GM04504 (cell line): ENCODE data around the gene KCNK5.

Experiments
- DNase-seq: peaks from one replicate; pipeline ENCODE4 v3.0.0-alpha.2; 2012; ENCODE audit warnings: low read depth

KCNK5 gene

DNA sequence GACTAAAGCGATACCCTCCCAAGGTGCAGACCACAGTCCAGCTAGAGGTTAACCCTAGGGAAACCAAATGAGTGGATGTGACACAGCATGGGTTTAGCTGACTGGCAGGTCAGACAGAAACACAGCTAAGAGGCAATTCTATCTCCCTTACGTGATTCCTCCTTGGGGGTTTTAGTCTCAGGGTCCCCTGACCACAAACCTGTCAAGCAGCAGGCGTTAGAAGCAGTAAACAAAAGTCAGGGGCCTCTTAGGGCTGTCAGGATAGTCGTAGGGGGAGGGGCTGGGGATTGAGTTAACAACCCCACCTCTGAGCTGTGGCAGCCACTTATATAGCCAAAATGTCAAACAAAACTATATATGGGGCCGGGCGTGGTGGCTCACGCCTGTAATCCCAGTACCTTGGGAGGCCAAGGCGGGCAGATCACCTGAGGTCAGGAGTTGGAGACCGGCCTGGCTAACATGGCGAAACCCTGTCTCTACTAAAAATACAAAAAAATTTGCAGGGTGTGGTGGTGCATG is 13.6 kb downstream of the KCNK5 start:
- DNase-seq: no peak

DNA sequence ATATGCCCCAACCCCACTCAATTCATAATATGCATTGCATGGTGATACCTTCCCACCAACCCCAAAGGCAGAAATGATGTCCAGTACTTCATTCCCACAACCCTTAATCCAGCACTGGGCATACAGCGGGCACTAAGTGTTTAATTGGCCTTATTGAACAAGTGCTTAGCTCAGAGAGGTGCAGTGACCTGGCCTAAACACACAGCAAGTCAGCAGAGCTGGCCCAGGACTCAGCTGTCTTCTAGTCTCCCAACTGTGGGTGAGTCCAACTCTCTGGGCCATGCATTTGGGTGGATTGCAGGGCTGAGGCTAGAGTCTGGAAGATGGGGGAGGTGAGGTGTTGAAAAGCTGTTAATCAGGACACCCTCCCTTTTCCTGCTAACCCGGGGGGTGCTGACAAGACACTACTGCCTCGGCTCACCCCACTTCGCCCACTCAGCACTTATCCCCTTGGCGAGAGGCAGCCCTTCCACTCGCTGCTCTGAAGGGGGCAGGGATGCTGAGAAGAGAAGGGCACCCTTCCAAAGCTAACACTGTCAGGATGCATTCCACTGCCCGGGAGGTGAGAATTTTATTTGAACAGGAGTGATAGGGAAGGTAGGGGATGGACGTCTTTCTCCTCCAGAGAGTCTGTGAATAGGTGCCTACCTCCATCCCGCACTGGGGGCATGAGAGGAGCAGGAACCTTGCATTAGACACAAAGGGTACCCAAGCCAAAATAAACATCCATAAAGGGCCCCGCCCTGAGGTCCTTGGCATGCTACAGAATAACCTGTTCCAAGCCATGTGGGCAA is 14.2 kb downstream of the KCNK5 start:
- no peak for DNase-seq

DNA sequence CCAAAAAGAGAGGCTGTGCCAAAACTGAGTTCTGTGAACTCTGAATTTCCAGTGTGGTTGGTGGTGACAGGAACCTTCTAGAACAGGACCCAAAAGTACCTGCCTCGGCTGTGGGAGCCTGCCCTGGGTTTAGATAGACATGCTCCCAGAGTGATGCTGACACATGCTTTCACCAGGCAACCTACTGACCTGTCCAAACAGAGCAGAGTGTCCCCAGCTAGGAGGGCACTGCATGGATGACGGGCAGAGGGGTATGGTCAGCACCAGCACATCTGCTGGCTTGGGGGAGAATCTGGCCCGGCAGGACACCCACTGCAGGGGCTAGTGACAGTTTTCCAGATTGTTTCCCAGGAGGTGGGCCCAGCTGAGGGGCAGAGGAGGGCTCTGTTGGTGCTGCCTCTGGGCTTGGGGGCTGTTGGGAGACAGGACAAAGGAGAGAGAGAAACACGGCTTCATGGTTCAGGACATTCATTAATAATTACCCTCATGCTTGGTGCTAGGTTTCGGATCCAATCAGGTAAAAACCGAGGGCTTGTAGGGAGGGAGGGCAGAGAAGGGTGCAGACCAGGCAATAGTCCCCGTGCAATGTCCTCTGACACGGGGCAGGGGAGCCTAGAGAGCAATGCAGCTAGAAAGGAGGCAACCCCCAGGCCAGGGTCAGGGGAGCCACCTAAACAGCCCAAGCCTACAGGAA is 15.0 kb downstream of the KCNK5 start:
- no peak for DNase-seq

DNA sequence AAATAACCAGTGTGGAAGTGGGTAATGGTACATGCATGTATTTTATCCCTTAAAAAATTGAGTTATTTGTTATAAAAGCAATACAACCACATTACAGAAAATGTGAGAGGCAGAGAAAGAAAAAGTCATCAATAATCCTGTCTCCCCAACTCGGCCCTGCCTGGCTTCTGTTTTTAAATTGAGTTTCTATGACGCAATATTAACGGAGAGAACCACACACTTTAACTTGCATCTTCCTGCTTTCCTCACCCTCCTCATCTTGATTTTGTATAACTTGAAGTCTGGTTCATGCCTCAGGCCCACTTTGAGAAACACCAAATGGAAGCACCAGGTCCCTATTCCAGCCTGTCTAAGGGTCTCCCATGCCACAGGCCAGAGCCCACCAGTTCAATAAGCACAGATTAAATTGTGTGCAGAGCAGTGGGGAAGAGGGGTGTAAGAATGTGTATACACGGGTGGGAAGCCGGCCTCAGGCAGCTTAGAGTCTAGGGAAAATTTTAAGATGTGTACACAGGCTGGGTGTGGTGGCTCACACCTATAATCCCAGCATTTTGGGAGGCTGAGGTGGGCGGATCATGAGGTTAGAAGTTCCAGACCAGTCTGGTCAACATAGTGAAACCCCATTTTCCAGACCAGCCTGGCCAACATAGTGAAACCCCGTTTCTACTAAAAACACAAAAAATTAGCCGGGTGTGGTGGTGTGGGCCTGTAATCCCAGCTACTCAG is 15.9 kb downstream of the KCNK5 start:
- DNase-seq: no peak

DNA sequence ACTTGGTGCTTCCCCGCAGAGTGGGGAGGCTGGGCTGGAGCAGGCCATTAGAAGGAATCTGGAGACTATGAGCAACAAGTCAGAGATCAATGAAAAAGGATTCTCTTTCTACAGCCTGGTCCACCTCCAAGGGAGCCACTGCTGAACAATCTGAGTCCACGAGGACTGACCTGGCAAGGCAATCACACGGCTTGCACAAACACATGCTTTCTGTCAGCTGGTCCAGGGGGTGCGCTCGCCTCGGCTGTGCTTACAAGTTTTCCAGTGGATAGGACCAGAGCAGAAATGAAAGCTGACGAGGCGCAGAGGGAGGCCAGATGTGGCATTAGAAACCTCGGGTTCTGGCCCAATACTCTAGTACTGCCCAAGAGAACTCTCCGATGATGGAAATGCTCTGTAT is 18.1 kb downstream of the KCNK5 start:
- no peak for DNase-seq

DNA sequence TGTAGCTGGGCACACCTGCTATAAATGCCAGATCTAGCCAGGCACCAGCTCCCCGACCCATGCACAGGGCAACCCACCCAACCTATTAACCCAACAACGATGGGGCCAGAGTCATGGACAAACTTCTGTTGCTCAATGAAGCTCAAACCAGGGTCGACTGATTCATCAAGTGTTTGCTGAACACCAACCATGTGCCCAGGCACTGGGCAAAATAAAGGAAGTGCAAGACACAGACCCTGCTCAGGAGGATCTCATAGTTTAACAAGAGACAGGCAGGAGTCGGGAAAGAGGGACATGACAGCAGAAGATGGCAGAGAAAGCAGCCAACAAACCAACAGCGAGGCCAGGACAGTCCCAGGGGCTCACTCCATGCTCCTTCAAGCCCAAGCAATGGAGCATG is 18.8 kb downstream of the KCNK5 start:
- no peak for DNase-seq

DNA sequence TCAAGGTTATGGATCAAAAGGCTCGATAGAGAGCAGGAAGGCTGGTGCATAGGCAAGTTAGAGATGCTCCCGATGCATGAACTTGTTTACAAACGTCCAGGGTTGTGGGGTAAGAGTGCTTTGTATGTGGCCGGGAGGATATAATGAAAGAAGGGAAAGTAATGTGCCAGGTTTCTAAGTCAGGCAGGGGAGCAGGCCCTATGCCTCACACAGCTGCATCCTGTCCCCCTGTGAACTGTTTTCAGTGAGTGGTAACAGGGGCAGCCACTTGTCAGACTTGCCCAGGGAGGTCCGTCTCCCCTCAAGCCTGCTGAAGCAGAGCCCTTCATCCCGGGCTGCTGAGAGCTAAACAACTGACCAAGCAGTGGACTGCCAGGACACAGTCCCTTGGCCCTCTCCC is 19.4 kb downstream of the KCNK5 start:
- DNase-seq: no peak

DNA sequence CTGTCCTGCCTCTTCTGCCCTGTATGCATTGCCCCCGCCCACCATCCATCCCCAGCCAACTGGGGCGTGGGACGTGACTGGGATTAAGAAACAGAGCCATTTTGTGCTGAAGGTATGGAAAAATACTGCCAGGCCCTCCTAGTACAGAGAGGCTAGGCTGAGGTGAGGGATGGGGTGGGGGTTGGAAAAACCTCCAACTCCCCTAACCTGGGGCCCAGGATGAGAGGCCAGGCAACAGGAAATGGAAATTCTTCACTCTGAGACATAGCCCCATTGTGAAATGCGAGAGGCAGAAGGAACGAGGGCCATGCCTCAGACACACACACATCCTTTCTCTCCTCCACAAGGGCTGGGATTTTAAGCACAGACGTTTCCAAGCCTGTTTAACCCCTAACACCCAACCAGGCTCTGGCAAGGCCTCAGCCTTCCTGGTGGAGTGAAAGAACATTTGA is 19.9 kb downstream of the KCNK5 start:
- no peak for DNase-seq

DNA sequence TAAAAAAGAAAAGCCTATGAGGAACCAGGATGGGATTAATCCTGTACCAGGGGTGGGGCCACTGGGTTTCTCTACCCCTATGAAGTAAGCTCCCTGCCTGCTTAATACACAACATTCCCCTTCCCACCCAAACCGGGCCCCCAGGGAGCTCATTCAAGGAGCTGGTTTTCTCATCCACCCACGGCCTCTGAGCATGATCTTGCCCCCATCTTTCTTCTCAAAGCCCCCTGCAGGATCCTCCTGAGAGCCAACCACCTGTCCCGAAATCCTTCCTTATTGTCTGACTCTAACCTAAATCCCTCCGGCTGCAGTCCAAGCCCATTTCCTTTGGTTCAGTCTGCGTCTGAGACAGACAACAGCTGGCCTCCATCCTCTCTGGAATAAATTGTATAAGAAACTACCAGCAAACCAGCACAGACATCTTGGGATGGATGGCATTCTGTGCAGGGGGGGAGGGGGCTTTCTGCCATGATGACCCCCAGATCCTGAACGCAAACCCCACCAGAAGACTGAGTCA is 21.0 kb downstream of the KCNK5 start:
- DNase-seq: no peak

DNA sequence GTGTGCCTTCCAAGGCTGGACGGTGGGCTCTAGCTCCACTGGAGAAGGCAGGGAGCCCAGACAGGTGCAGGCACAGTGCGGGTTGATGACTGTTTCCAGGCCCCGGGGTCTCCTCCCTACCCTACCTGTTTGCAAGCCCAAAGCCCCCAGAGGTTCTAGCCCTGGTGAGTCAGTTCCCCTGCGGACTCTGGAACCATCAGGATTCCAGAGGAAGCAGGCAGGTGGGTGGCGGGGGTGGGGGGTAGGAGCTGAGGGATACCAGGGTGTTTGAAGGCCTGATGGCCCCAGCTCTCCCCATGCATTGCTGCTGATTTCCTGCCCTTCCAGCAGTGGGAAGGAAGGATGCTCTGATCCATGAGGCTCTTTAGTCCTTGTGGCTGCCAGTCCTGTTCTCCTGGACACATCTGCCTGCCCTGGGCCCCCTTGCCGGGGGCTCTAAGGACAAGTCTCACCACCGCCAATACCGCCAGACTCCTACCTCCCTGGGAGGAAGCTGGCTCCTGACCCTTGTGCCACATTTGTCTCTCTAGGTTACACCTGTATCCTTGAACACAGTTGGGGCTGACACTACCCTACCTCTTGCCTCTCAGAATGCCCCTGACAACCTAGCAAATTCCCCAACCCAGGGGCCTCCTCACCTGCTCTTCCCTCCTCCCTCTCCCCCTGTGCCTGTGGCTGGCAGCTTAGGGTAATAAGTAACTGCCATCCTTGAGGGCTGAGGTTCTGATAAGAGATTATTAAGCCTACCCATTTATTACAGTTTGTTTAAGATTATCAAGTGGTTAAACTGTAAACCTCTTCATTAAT is 21.7 kb downstream of the KCNK5 start:
- DNase-seq: no peak

DNA sequence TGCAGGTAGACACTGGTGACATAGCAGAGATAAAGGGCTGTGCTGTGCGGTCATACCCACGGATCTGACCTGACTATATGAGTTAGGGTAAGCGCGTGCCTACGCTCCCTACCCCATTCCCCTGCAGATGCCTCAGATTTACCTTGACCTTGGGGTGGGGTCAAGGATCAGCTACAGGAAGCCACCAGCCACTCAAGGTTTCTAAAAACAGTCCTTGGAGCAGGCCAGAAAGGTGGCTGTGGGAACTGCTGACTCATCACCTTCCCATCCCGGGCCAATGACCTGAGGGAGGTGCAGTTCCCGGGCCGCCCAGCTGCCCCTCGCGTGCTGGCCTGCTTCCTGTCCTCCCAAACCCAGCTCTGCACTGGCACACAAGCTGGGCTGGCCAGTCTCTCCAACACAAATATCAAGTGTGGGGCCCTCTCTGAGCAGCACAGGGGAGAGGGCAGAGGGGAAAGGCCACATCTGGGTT is 23.0 kb downstream of the KCNK5 start:
- no peak for DNase-seq

DNA sequence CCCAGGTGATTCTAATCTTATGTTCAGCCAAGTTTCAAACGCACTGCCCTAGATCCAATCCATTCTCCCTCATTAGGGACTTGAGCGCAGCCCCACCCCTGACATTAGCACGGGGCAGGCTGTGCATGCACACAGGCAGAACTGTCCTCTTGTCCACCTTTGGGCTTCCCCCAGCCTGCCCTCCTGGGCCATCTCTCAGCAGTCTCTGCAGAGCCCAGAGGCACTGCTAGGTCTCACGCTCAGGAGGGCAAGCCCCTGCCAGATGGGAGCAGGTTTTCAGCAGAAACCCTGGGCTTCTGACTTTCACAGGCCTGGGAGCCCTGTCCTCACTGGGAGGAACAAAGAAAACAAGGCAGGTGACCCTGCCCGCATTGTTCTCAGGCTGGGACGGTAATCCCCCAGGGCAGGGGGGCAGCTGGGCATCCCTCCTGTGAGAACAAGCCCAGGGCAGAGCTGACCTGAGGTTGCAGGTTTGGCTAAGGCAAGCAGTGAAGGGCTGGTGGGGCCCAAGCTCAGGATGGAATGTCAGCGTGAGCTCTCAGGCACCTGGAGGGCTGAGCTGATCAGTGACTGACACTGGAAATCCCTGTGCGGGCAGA is 24.5 kb downstream of the KCNK5 start:
- no peak for DNase-seq

DNA sequence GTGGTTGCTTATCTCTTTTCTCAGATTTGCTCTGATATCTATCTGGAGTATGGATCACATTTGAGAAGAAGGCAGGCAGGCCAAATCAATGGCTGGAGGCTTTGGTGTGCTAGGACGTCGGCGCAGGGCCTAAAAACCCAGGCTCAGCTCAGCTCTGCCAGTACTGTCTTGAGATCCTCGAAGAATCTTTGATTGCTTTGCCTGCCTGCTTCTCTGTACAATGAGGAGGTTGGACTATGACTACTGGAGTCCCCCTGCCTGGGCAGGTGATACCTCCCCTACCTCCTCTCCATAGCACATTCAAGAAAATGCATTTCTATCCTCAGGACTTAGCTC is 25.1 kb downstream of the KCNK5 start:
- DNase-seq: no peak

DNA sequence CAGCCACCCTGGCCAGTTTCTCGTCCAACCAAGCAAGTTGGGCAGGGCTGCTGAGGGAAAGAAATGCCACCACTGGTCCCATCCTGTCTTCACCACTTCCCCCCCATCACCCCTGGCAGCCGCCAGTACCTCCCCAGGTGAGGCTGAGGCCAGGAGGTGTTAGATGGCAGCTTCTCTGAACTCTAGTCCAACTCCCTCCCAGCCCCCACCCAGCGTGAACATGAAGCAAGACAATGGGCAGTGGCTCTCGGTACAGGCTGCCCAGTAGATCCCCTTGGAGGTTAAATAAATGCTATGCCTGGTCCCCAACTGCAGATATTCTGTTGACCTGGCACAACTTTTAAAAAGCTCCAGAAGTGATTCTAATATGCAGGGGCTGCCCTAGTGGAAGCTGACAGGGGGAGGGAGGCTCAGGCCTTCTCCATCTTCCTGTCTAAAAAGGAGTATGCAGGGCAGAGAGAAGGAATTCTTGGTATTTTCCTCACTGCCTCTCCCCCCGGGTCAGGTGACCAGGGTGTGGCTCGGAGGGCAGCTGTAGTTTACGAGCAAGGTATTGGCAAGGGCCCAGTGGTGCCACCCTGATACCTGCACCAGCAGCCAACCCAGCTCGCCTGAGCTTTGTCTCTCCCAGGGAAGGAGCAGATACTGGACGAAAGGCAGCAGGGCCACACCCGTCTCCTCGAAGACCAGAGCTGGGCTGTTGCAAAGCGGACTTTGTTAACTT is 25.7 kb downstream of the KCNK5 start:
- DNase-seq: no peak

DNA sequence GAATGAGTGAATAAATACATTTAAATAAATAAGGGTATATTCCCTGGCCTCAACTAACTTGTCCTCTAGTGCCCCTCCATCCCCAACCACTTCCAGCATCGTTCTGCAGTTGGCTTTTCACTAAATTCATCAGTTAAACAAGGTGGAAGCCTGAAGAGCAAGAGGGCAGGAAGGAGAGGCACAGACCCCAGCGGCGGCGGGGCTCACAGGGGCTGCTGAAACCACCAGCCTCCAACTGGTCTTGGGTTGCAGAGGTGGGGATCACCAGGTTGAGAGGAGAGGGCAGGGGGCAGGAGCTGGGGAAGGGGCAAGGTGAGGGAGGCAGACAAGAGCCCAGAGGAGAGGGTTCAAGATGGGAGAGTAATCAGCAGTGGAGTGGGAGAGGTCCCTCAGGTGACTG is 27.1 kb downstream of the KCNK5 start:
- DNase-seq: no peak

DNA sequence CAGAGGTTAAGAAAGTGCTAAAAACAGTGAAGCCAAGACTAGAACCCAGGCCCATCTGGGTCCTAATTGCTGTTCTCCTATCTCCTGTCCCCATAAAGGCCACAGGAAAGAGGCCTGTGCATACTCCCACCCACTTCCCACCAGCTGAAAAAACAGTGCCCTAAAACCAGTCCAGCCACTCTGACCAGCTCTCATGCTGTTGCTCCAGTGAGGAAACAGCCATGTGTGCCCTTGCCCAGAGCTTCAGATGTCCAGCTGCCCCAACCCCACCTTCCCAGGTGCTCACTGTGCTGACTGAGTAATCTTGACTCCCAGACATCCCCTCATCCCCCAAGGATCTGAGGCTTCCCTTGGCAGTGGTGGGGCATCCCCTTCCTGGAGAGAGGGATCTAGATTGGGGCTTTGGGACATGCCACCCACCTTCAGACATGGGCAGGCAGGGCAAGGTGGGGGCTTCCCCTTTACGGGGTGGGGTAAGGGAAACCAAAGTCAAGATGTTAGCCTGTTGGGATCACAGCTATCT is 28.7 kb downstream of the KCNK5 start:
- no peak for DNase-seq

DNA sequence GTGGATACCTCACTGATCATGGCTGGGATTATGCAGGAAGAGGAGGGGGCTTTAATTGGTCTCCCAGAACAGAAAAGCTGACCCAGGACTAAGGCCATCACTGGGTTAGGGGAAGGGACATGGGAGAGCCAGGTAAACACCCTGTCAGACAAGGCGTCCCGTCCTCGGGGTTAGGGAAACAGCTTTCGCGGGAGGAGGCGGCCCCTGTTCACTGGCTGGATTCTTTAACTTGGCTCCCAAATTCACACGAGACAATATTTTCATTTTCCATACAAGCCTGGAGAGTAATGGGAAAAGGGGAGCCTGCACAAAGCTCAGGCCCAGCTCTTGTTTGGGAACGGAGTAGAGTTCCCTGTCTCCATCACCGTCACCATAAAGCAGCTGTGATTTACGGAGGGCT is 29.3 kb downstream of the KCNK5 start:
- no peak for DNase-seq

DNA sequence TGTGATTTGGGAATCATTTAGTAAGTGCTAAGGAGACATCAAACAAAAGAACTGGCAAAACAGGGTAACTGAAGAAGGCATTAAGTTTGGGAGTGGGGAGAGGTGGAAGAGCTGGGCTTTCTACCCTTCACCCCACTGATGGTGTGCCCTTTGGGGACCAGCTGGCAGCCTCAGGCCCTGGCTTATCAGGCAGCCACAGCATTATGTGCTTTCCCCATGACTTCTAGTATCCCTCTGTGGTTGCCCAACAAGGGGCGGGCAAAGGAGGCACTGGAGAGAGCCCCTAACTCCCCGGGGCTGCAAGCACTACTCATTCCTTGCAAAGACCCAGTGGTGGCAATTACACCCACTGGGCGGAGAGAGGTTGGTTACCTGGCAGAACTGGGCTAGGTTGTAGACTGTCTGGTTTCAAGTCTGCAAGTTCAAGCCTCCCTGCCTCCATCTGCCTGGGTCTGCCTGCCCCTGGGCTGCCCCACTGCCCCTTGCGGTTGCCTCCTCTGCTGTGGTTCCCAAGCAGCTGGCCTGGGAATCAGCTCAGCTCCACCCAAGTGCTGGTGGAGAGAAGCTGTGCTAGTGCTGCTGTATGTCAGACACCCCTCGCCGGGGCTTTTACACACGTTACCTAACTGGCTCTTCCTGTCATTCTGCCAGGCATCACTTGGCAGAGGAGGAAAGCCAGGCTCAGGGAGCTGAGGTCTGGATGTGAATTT is 29.9 kb downstream of the KCNK5 start:
- no peak for DNase-seq

DNA sequence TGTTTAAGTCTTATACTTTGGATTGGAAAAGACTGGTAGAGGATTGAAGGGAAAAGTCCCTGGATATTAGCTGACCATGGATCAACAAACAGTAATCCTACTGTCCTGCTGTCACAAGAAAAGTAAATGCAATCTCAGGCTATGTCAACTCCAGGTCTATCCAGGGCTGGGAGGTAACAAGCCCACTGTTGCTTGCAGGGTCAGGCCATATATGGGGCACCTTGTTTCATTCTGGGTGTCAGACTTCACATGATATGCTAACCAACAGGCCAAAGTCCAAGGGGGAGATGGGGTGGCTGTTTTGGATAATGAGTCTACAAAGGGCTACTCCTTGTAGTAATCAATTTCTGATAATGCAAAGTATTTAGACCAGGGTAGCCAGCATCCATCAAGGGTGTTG is 30.7 kb downstream of the KCNK5 start:
- no peak for DNase-seq
